Esophagus squamous epithelium (tissue), 4 donors: ENCODE results near the gene HOXB6.

Experiments used
- CTCF ChIP-seq, 6 experiments: fragments of 450-650 bp in 4 of 6; fragments of 200-600 bp in 2 of 6; sonication (generic) in 2 of 6; IDR thresholded peaks; one replicate each; pipeline ENCODE4 v1.5.1; 2016 to 2019; ENCODE audit warnings: antibody characterized with exemption in 6 of 6, mild to moderate bottlenecking in 4 of 6, moderate library complexity in 4 of 6
- POLR2A ChIP-seq, 4 donors: fragments of 450-650 bp; IDR thresholded peaks; one replicate each; pipeline ENCODE4 v1.6.1; 2017; ENCODE audit warnings: antibody characterized with exemption in 4 of 4, mild to moderate bottlenecking in 4 of 4, moderate library complexity in 3 of 4

- TF ChIP-seq CTCF (IDR thresholded peaks at IDR 0.05) (no peak), POLR2A (IDR thresholded peaks at IDR 0.05) (no peak)
Observed at GRCh38 chr17:48562934-48563333, 41.9 kb downstream of the HOXB6 start.
